ENCODE data around the gene ZBTB25.

The ZBTB25 gene

DNA sequence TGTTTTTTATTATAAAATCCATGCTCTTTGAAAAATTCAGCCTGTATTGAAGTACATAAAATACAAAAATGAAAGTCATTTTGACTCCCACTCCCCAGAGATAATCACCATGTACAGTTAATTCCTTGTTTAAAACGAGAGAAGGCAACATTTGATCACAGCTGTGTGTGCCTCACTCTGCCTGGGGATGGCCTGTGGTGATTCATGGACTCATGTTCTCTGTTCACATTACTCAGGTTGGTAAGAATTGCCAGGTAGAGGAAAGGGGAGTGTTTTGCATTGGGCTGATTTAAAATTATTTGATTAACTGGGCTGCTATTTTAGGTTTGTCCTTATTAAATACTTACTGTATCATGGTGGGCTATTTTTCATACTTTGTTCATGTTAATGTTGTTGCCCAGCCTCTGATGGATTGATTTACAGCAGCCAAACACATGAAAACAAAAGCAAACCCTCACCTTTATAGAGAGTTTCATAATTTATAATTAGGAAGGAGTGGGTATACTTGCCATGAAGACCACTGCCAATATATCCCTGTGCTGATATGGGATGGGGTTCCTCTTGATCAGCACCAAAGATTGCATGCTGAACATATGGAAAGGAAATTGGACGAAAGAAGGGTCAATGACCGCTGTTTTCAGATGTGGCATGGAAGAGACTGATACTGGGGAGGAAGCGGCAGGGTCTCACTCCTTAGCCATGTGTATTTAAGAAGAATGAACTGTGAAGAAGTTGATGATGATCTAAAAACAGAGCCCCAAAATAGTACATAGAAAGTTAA, 3.9 kb upstream of the ZBTB25 start:
- no peak for TF ChIP-seq Cebpa-rat (IDR thresholded peaks at IDR 0.05)
- Histone ChIP-seq H3K4me3 (peak overlapping the region in 9 of 10 experiments; percentile 12 to 98 (median 92); a peak in 10 of 20 replicates), H3K27ac (peak overlapping the region in 1 of 11 experiments; percentile 100; a peak in 2 of 22 replicates), H3K9me3 (replicated peaks in 1 of 11) (no peaks in the 10 kb centered on the region), H3K27me3 (no peaks in the 10 kb centered on the region), H3K36me3 (peaks cover 0 to 19% (median 11%) of the 10 kb centered on the region in 11 experiments; a peak in 13 of 22 replicates), H3K4me1 (peaks cover 56 to 71% (median 65%) of the 10 kb centered on the region in 10 experiments), H3K4me2 (peak overlapping the region; percentile 91 to 99 (median 96)), H4K20me1 (peaks cover 70 to 75% (median 74%) of the 10 kb centered on the region in 11 experiments), H3K9ac (peak overlapping the region in 8 of 11 experiments; percentile 9 to 100 (median 100); a peak in 11 of 22 replicates)

GRCh38 chr14:64506721-64507120, 3.1 kb upstream of the ZBTB25 start:
- Histone ChIP-seq H3K4me1 (peaks cover 62 to 71% (median 66%) of the 10 kb centered on the region in 10 experiments), H3K27me3 (no peaks in the 10 kb centered on the region), H3K4me2 (peak overlapping the region; percentile 91 to 99 (median 96)), H3K9me3 (replicated peaks in 1 of 11) (no peaks in the 10 kb centered on the region), H3K36me3 (peaks cover 0 to 12% (median 5%) of the 10 kb centered on the region in 11 experiments; a peak in 12 of 22 replicates), H3K4me3 (peak overlapping the region; percentile 81 to 98 (median 92); a peak in 19 of 20 replicates), H4K20me1 (peaks cover 61 to 69% (median 66%) of the 10 kb centered on the region in 11 experiments), H3K9ac (peak overlapping the region; percentile 96 to 100 (median 100); a peak in 21 of 22 replicates), H3K27ac (peak overlapping the region in 10 of 11 experiments; percentile 99 to 100 (median 100); a peak in 17 of 22 replicates)
- no peak for TF ChIP-seq Cebpa-rat (IDR thresholded peaks at IDR 0.05)

DNA sequence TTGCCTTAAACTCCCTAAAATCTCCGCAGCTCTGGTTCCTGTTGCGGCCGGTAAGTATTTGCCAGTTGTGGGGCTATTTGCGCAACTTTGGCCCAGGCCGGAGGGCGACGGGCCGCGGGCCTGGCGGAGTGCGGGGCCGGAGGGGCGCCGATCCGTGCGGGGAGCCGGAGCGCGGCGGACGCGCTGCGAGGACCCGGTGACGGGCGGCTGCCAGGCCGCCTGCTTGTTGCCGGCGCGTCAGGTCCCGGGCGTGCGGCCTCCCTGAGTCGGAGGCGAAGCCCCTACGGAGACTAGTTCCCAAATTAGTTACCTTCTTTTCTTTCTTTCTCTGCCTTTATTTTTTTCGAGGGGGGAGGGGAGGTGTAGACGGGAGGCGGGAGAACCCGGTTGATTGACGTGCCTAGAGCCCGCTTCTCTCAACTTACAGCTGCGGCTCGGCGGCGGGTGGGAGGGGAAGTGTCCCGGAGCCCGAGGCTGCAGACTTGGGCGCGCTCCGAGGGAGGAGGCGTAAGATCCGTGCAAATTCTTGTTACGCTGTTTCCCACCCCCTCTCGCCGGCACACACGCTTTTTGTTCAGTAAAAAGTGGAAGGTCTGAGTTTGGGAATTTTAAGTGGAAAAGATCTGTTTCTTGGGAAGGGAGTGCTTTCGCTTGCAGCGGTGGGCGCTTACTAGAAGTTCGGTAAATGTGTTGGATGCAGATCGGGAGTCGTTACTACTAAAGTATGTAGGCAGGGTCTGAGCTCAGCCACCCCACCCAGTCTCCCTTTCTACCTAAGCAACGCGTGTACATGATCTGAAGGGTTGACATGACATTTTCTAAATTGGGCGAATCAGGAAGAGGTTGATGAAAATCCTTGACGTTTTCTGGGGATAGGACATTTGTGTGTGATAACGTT, 1.5 kb upstream of the ZBTB25 start:
- peaks cover 64 to 71% (median 67%) of the 10 kb centered on the region in 10 experiments for H3K4me1 ChIP-seq
- peak overlapping the region; percentile 91 to 99 (median 96) for H3K4me2 ChIP-seq
- H3K9ac ChIP-seq: peak overlapping the region; percentile 96 to 100 (median 100)
- peaks cover 48 to 62% (median 50%) of the 10 kb centered on the region in 11 experiments for H4K20me1 ChIP-seq
- H3K27me3 ChIP-seq: no peaks in the 10 kb centered on the region
- H3K27ac ChIP-seq: peak overlapping the region; percentile 99 to 100 (median 100)
- peak overlapping the region; percentile 81 to 98 (median 92) for H3K4me3 ChIP-seq
- peaks cover 0 to 9% (median 3%) of the 10 kb centered on the region in 11 experiments; a peak in 9 of 22 replicates for H3K36me3 ChIP-seq
- H3K9me3 ChIP-seq (replicated peaks in 1 of 11): no peaks in the 10 kb centered on the region
- TF ChIP-seq Cebpa-rat (IDR thresholded peaks at IDR 0.05): no peak

- Histone ChIP-seq H3K36me3 (peaks cover 0 to 9% (median 6%) of the 10 kb centered on the region in 11 experiments; a peak in 9 of 22 replicates), H3K27ac (peak within 1 kb of the TSS; percentile 99 to 100 (median 100)), H3K4me1 (peaks cover 65 to 72% (median 69%) of the 10 kb centered on the region in 10 experiments), H3K9me3 (replicated peaks in 1 of 11) (no peaks in the 10 kb centered on the region), H4K20me1 (peaks cover 42 to 55% (median 43%) of the 10 kb centered on the region in 11 experiments), H3K4me3 (peak within 1 kb of the TSS; percentile 81 to 98 (median 92)), H3K4me2 (peak within 1 kb of the TSS; percentile 91 to 99 (median 96)), H3K9ac (peak within 1 kb of the TSS; percentile 96 to 100 (median 100)), H3K27me3 (no peaks in the 10 kb centered on the region)
- peak in 4 of 11 experiments; percentile 20 to 65 (median 39); a peak in 5 of 22 replicates for TF ChIP-seq Cebpa-rat (IDR thresholded peaks at IDR 0.05)
These were observed 765 bp upstream of the ZBTB25 start, which contains the start of gene ZBTB1 for GRCh38 chr14:64504310-64504896. Gene ZBTB1, plus strand, starts transcription at chr14:64504770. Its CDS starts 16,735 bp downstream, at chr14:64521505.

GRCh38 chr14:64502887-64503433, 678 bp downstream of the ZBTB25 start:
- peaks cover 54 to 62% (median 59%) of the 10 kb centered on the region in 10 experiments for H3K4me1 ChIP-seq
- H3K9me3 ChIP-seq (replicated peaks in 1 of 11): no peaks in the 10 kb centered on the region
- TF ChIP-seq Cebpa-rat (IDR thresholded peaks at IDR 0.05): no peak
- peak overlapping the region; percentile 89 to 99 (median 96) for H3K4me2 ChIP-seq
- H3K27me3 ChIP-seq: no peaks in the 10 kb centered on the region
- H3K27ac ChIP-seq: peak overlapping the region; percentile 99 to 100 (median 100)
- peak overlapping the region; percentile 96 to 100 (median 100) for H3K9ac ChIP-seq
- H3K4me3 ChIP-seq: peak overlapping the region; percentile 81 to 98 (median 92)
- H3K36me3 ChIP-seq: peaks cover 3 to 18% (median 8%) of the 10 kb centered on the region in 11 experiments; a peak in 13 of 22 replicates
- peaks cover 28 to 40% (median 29%) of the 10 kb centered on the region in 11 experiments for H4K20me1 ChIP-seq

DNA sequence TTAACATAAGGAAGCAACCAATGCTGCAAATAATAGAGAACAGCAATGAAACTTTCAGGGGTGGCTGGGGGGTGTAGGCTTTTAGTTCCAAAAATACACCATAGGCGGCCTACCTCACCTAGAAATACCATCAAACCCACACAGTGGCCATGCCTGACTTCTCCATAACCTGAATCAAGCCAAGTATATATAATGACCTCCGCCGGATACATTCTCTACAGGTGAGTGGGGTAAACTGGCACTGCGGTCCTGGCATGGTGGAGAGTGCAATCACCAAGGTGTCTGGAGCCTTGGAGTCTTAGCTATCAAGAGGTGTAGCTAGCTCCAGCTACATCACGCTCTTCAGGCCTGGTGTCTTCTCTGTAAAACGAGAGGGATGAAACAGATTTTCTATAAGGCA, 1.2 kb downstream of the ZBTB25 start:
- Histone ChIP-seq H3K9me3 (replicated peaks in 1 of 11) (no peaks in the 10 kb centered on the region), H3K4me1 (peaks cover 49 to 61% (median 54%) of the 10 kb centered on the region in 10 experiments), H3K9ac (peak overlapping the region; percentile 96 to 100 (median 100)), H3K27me3 (no peaks in the 10 kb centered on the region), H4K20me1 (peaks cover 23 to 37% (median 24%) of the 10 kb centered on the region in 11 experiments; a peak in 21 of 22 replicates), H3K36me3 (peaks cover 6 to 16% (median 12%) of the 10 kb centered on the region in 11 experiments; a peak in 13 of 22 replicates), H3K4me3 (peak overlapping the region; percentile 81 to 98 (median 92)), H3K4me2 (peak overlapping the region; percentile 89 to 99 (median 96)), H3K27ac (peak overlapping the region; percentile 99 to 100 (median 100))
- TF ChIP-seq Cebpa-rat (IDR thresholded peaks at IDR 0.05): no peak

- peak in 4 of 11 experiments; percentile 17 to 44 (median 28); a peak in 2 of 22 replicates for TF ChIP-seq Cebpa-rat (IDR thresholded peaks at IDR 0.05)
- Histone ChIP-seq H3K4me3 (peak overlapping the region; percentile 81 to 98 (median 92); a peak in 19 of 20 replicates), H3K36me3 (peaks cover 6 to 20% (median 12%) of the 10 kb centered on the region in 11 experiments; a peak in 12 of 22 replicates), H4K20me1 (peaks cover 14 to 35% (median 15%) of the 10 kb centered on the region in 11 experiments; a peak in 21 of 22 replicates), H3K4me2 (peak overlapping the region; percentile 89 to 99 (median 96)), H3K27ac (peak overlapping the region; percentile 99 to 100 (median 100); a peak in 19 of 22 replicates), H3K4me1 (peaks cover 40 to 52% (median 45%) of the 10 kb centered on the region in 10 experiments), H3K27me3 (no peaks in the 10 kb centered on the region), H3K9me3 (replicated peaks in 1 of 11) (no peaks in the 10 kb centered on the region), H3K9ac (peak overlapping the region; percentile 96 to 100 (median 100))
These were observed 2.0 kb downstream of the ZBTB25 start for GRCh38 chr14:64501411-64502171.
